ENCODE data around the gene SMIM10L1.

The SMIM10L1 gene

GRCh38 chr12:11202811-11203210, 31.8 kb downstream of the SMIM10L1 start:
- DNase-seq, result no peak

DNA sequence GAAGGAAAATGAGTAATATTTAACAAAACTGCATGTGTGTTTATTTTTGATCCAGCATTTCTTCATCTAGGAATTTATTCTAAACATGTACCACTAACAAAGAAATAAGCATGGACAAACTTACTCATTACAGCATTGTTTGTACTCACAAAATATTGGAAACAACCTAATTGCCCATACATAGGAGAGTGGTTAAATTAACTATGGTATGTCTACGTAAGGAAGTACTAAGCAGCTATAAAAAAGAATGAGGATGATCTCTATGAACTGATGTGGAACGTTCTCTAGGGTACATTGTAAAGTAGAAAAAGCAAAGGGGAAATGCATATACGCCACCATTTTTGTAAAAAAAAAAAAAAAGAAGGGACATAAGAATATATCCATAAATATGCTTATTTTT, 33.2 kb downstream of the SMIM10L1 start:
- no peak for DNase-seq

DNA sequence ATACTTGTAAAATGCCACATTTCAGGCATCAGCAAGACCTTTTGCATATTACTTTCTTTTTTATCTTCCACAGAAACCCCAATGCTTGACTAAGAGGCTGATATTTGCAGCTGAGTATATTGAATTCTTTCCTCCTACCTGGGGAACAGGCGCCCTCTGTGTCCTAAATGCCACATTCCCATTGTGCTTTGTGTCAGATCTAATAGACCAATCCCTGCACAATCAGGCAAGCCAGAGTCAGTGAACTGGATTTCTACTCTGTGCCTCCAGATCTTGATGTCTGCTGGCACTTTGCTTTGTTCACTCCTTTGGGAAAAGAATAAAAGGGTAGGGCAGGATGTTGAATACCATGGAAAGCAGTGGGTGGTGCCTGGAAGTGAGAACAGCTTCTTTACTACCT, 38.1 kb downstream of the SMIM10L1 start:
- no peak for DNase-seq
